ENCODE measurements around the gene ZNF664. TPM values are rescaled to one million over a fixed set of nuclear protein-coding genes. Genes with fewer than 3 reads are reported as not detected.

Gene ZNF664
- total RNA-seq, 1 experiment from 2014 or later: 124 TPM

GRCh38 chr12:124047045-124047566, 74.1 kb downstream of the ZNF664 start:
- Histone ChIP-seq H3K4me3 (replicated peaks in 1 of 2; ENCODE audit: low read depth in 1 of 2, low read length in 2 of 2) (no peak overlapping the region), H3K9me3 (ENCODE audit: control insufficient read depth in 1 of 2, insufficient read depth in 1 of 2, low read depth in 1 of 2, low read length in 2 of 2) (peaks cover 0 to 22% of the 10 kb centered on the region in 2 experiments; a peak in 1 of 4 replicates), H3K79me2 (ENCODE audit: insufficient read depth, low read length) (no peaks in the 10 kb centered on the region), H3K36me3 (ENCODE audit: control insufficient read depth in 1 of 2, insufficient read depth in 2 of 2, low read length in 2 of 2) (no peaks in the 10 kb centered on the region), H2AFZ (ENCODE audit: low read depth, low read length, poor library complexity, severe bottlenecking) (no peak overlapping the region), H3K4me2 (ENCODE audit: low read length) (no peak overlapping the region), H3K27ac (ENCODE audit: low read depth, low read length) (no peak overlapping the region), H3K9me2 (ENCODE audit: insufficient read depth) (no peaks in the 10 kb centered on the region), H3K9ac (ENCODE audit: low read length) (no peak overlapping the region), H3K27me3 (ENCODE audit: insufficient read depth, low read length) (no peaks in the 10 kb centered on the region), H4K20me1 (ENCODE audit: insufficient read depth) (no peaks in the 10 kb centered on the region), H3K4me1 (ENCODE audit: control insufficient read depth in 1 of 2, insufficient read depth in 2 of 2, low read length in 2 of 2) (no peaks in the 10 kb centered on the region)
- no TSS peak for BruUV-seq (replicated peaks)
- DNase-seq (ENCODE audit: low read depth, low spot score) (no peak), ATAC-seq (no peak)
- ChIA-PET RAD21 (ENCODE audit: low non-redundant PET in 1 of 2, low total read pairs in 2 of 2, uncharacterized antibody in 2 of 2, unreplicated experiment in 2 of 2) (no interaction called here), CTCF (no interaction called here), POLR2A (no interaction called here)
- TF ChIP-seq POLR2AphosphoS5 (IDR thresholded peaks at IDR 0.05; ENCODE audit: low read depth, low read length) (no peak), ELF1 (IDR thresholded peaks at IDR 0.05; ENCODE audit: borderline replicate concordance, low read depth) (no peak), ATF3 (IDR thresholded peaks at IDR 0.05) (no peak), FOSL1 (IDR thresholded peaks at IDR 0.05; ENCODE audit: low read depth) (no peak), EGR1 (IDR thresholded peaks at IDR 0.05; ENCODE audit: low read depth) (no peak), ZFX (IDR thresholded peaks at IDR 0.05) (no peak), EZH2 (IDR thresholded peaks at IDR 0.05) (no peak), ZBTB33 (IDR thresholded peaks at IDR 0.05; ENCODE audit: extremely low read depth, insufficient replicate concordance, low read length) (no peak), SP1 (IDR thresholded peaks at IDR 0.05; ENCODE audit: low read depth) (no peak), SRF (IDR thresholded peaks at IDR 0.05; ENCODE audit: low read depth) (no peak)
- intact Hi-C loops (cut with micrococcal nuclease): no loop called here

Measured in HCT116 (cell line).